ENCODE measurements around the gene ZSWIM4. TPM values are rescaled to one million over a fixed set of nuclear protein-coding genes. Genes with fewer than 3 reads are reported as not detected.
A peak's percentile ranks its signal among the peaks of the same experiment; 100 is the strongest.

ZSWIM4 gene
- total and polyA plus RNA-seq, 2 of the 13 experiments (the other 11 are each of a cell fraction or from before 2014, with no cell fraction given): 0.33 to 0.86 TPM

GRCh38 chr19:13880059-13881043 is 85.1 kb downstream of the ZSWIM4 start:
- peaks cover 44% of the 10 kb centered on the region for H3K4me1 ChIP-seq (ENCODE audit: insufficient read depth, low read length)
- H3K4me2 ChIP-seq (ENCODE audit: low read depth, low read length): peak overlapping the region; percentile 95
- peaks cover 0 to 8% of the 10 kb centered on the region in 2 experiments; a peak in 2 of 5 replicates for H3K27me3 ChIP-seq (ENCODE audit: control insufficient read depth in 1 of 2, insufficient read depth in 2 of 2, low read length in 2 of 2)
- H2AFZ ChIP-seq (ENCODE audit: low read length): no peak overlapping the region
- WGBS (ENCODE audit: low lambda C conversion rate): 18% methylated on average over 6 of the region's 34 CpGs
- H4K20me1 ChIP-seq (ENCODE audit: insufficient read depth, low read length): no peaks in the 10 kb centered on the region
- H3K9me3 ChIP-seq (ENCODE audit: low read length): no peaks in the 10 kb centered on the region
- peak overlapping the region; percentile 11 for H3K27ac ChIP-seq (ENCODE audit: extremely low read length, insufficient read depth, low read length)
- BruUV-seq (replicated peaks): no TSS peak
- ChIA-PET CTCF (ENCODE audit: low intra/inter-chr PET ratio, low total read pairs) (interaction anchor here (0.8 to 5.0 kb wide), 9 partner anchors 22 to 408 kb away, joined by 3 to 79 read pairs (median 4); partner anchors contain the start of gene MISP3), POLR2A (interaction anchor here (2.1 kb wide), 1 partner anchor 126 kb away, joined by 7 read pairs; the partner anchor contains the start of gene RFX1)
- peak overlapping the region in 2 of 3 experiments; percentile 50 to 74; a peak in 5 of 6 replicates for H3K4me3 ChIP-seq (replicated peaks in 1 of 3; ENCODE audit: insufficient read depth in 1 of 3, low read depth in 2 of 3, low read length in 3 of 3)
- FAIRE-seq (peak; percentile 79), DNase-seq (ENCODE audit: low spot score) (peak; percentile 85), ATAC-seq (peak; percentile 80)
- H3K79me2 ChIP-seq (ENCODE audit: insufficient read depth, low read length): no peaks in the 10 kb centered on the region
- H3K36me3 ChIP-seq (replicated peaks in 1 of 2; ENCODE audit: control insufficient read depth in 1 of 2, insufficient read depth in 2 of 2, low read length in 2 of 2): no peaks in the 10 kb centered on the region
- peak overlapping the region; percentile 53; the same call in 1 of the 2 replicates for H3K9ac ChIP-seq (ENCODE audit: insufficient read depth, low read depth, low read length)
- in situ Hi-C loops (cut with HindIII; ENCODE audit: extremely low pct_ligation_motif_present, low pct_unique_long_range_greater_than_20kb) (loop anchor here (5.0 to 25.0 kb wide), 3 partner anchors 72 to 532 kb away; partner anchors contain the start of genes DCAF15, DDX39A and MISP3), intact Hi-C loops (cut with micrococcal nuclease; ENCODE audit: unreplicated experiment) (loop anchor here (1.0 to 2.0 kb wide), 5 partner anchors 72 to 257 kb away; partner anchors contain the start of genes DCAF15 and MISP3)
- TF ChIP-seq ISL2 (CRISPR knock-in tag; IDR thresholded peaks at IDR 0.05): 0 out of 2 replicates have a peak, but pooled peaks have one; percentile 32
- peak; percentile 74; the same call in 1 of the 2 replicates for TF ChIP-seq GABPB1 (CRISPR knock-in tag; IDR thresholded peaks at IDR 0.05)
- TF ChIP-seq ZSCAN29 (CRISPR knock-in tag; conservative IDR thresholded peaks at IDR 0.05): peak; percentile 84
- no peak for TF ChIP-seq ZNF567 (CRISPR knock-in tag; IDR thresholded peaks at IDR 0.05; ENCODE audit: borderline replicate concordance)
- peak in 1 of 2 experiments; percentile 12; a peak in 1 of 4 replicates for TF ChIP-seq NR2F1 (CRISPR knock-in tag; IDR thresholded peaks at IDR 0.05)
- no peak for TF ChIP-seq ZBTB14 (CRISPR knock-in tag; IDR thresholded peaks at IDR 0.05)
- peak; percentile 59; the same call in 1 of the 2 replicates for TF ChIP-seq POGZ (CRISPR knock-in tag; IDR thresholded peaks at IDR 0.05)
- 0 out of 2 replicates have a peak, but pooled peaks have one; percentile 29 for TF ChIP-seq ZNF766 (CRISPR knock-in tag; IDR thresholded peaks at IDR 0.05; ENCODE audit: borderline replicate concordance)
- TF ChIP-seq CEBPG (CRISPR knock-in tag; IDR thresholded peaks at IDR 0.05): peak; percentile 37; the same call in 1 of the 2 replicates
- TF ChIP-seq ZMYM4 (CRISPR knock-in tag; IDR thresholded peaks at IDR 0.05): peak; percentile 63
- peak; percentile 88 for TF ChIP-seq ZGPAT (CRISPR knock-in tag; IDR thresholded peaks at IDR 0.05)
- TF ChIP-seq THAP7 (CRISPR knock-in tag; IDR thresholded peaks at IDR 0.05): peak; percentile 70; the same call in 1 of the 2 replicates
- TF ChIP-seq EP300 (IDR thresholded peaks at IDR 0.05; ENCODE audit: low read depth in 2 of 2, low read length in 2 of 2): peak in 1 of 2 experiments; percentile 13; a peak in 1 of 4 replicates
- no peak; the same call in 1 of the 2 replicates for TF ChIP-seq EP300 (CRISPR knock-in tag; IDR thresholded peaks at IDR 0.05; ENCODE audit: borderline replicate concordance)
- no peak for TF ChIP-seq ZNF616 (CRISPR knock-in tag; IDR thresholded peaks at IDR 0.05; ENCODE audit: low read depth)
- no peak for TF ChIP-seq ZBTB44 (CRISPR knock-in tag; IDR thresholded peaks at IDR 0.05)
